Heart right ventricle (tissue), 16 donors: Measurements from ENCODE around the gene HSF2. TPM values are rescaled to one million over a fixed set of nuclear protein-coding genes. Genes with fewer than 3 reads are reported as not detected.

Experiments
- ATAC-seq, 8 donors: fragments of 200-7000 bp; cut with Tn5 transposase; one replicate each; pipeline ENCODE4 v1.9.1; 2020; ENCODE audit warnings: mild to moderate bottlenecking in 8 of 8, moderate library complexity in 8 of 8, moderate number of reproducible peaks in 1 of 8
- DNase-seq, 2 donors: peaks; one replicate each; pipeline ENCODE4 v3.0.0-alpha.2; 2020
- H3K27ac ChIP-seq, 10 donors: fragments of 200-600 bp; sonication (generic) in 2 of 10; one replicate each; pipeline versions ENCODE4 v1.5.0 to v1.8.0; 2020 to 2022; ENCODE audit warnings: mild to moderate bottlenecking in 3 of 10
- H3K27me3 ChIP-seq, 7 donors: fragments of 200-600 bp; one replicate each; pipeline ENCODE4 v1.8.0; 2021 to 2022; ENCODE audit warnings: mild to moderate bottlenecking in 2 of 7
- H3K36me3 ChIP-seq, 9 donors: fragments of 200-600 bp; sonication (generic) in 1 of 9; one replicate each; pipeline versions ENCODE4 v1.5.0 to v1.8.0; 2020 to 2022; ENCODE audit warnings: mild to moderate bottlenecking in 2 of 9
- H3K4me1 ChIP-seq, 9 donors: fragments of 200-600 bp; sonication (generic) in 1 of 9; one replicate each; pipeline versions ENCODE4 v1.5.0 to v1.8.0; 2020 to 2022; ENCODE audit warnings: mild to moderate bottlenecking in 4 of 9
- H3K4me3 ChIP-seq, 10 donors: fragments of 200-600 bp; sonication (generic) in 2 of 10; one replicate each; pipeline versions ENCODE4 v1.5.0 to v1.8.0; 2020 to 2022; ENCODE audit warnings: mild to moderate bottlenecking in 7 of 10, moderate library complexity in 2 of 10
- H3K9me3 ChIP-seq, 11 donors: fragments of 200-600 bp in 10 of 11; sonication (generic) in 2 of 11; one replicate each; pipeline versions ENCODE4 v1.5.0 to v1.8.0; 2013 to 2022; ENCODE audit warnings: mild to moderate bottlenecking in 2 of 11, control low read depth in 1 of 11, moderate library complexity in 1 of 11
- WGBS, 2 donors: extraction: QIAGEN DNeasy Blood & Tissue Kit; methylation state at CpG; one replicate each; pipeline ENCODE4 v1.1.7; 2013; ENCODE audit warnings: inconsistent platforms in 1 of 2; 5-methylcytosine and 5-hydroxymethylcytosine counted together
- intact Hi-C, 10 donors: fragments of 100-400 bp; cut with DNase I; formaldehyde crosslinking; loops; one replicate each; pipeline versions ENCODE4 v1.11.1 to v1.14.2; 2022
- polyA plus RNA-seq, 2 donors: library from polyadenylated mRNA; stranded (reverse); fragments of 200-250 nt; gene quantifications; one replicate each; pipeline ENCODE4 v1.2.3, GENCODE V29; 2013
- total RNA-seq, 10 donors: library from RNA; stranded (reverse); fragmentation: NEBNext Ultra II Directional in 3 of 10; extraction: Animal tissue kit (Norgen Biotek cat#: 25700) in 3 of 10; gene quantifications; one replicate each; pipeline versions ENCODE4 v1.2.1 to v1.2.4, GENCODE V29; 2021 to 2023
- TF ChIP-seq, protein P1 (sequence below), 9 donors: fragments of 200-600 bp; sonication (generic) in 2 of 9; IDR thresholded peaks; one replicate each; pipeline versions ENCODE4 v1.5.0 to v1.8.0; 2021 to 2022; ENCODE audit warnings: antibody characterized with exemption in 9 of 9, mild to moderate bottlenecking in 5 of 9, moderate library complexity in 1 of 9
- donor health status: Arrhythmogenic right ventricular cardiomyopathy.
- donor health status: ischemic (EF 13 %, LVEDD 7.1; RV severe dilation, severe dysfunction).
- donor health status: healthy with polysubstance abuse.
- donor health status: DM: no; HTN: yes; CAD: no.
- donor health status: DM: no; HTN: no; CAD: no.
- donor health status: ischemic (EF 25% LVEDD 6.9; RV normal size, moderate dysfunction).
- donor health status: ischemic (EF 25% LVEDD 5.7; RV mildly dilated, moderate dysfunction).
- donor health status: healthy.
- donor health status: DM: yes; HTN: yes; CAD: no.
- donor health status: Ischemic cardiomyopathy.
- donor health status: ischemic (EF 35%, LVEDD 5.7; RV mildly dilated, moderate dysfunction).
- donor health status: nonischemic (EF 11% LVEDD 7.7; RV severe dilation, severe dysfunction).
- donor health status: DM: yes; HTN: yes; CAD: no.
- donor health status: PGD.
- donor health status: ischemic (EF 29% LVEDD 5.4; RV normal size, mild dysfunction).
- donor health status: nonischemic (EF 23%, LVEDD 6.1; RV moderate dilation, normal function).

Gene HSF2
- total and polyA plus RNA-seq, 12 donors: 13.8 to 28.7 (median 23.1) TPM

DNA sequence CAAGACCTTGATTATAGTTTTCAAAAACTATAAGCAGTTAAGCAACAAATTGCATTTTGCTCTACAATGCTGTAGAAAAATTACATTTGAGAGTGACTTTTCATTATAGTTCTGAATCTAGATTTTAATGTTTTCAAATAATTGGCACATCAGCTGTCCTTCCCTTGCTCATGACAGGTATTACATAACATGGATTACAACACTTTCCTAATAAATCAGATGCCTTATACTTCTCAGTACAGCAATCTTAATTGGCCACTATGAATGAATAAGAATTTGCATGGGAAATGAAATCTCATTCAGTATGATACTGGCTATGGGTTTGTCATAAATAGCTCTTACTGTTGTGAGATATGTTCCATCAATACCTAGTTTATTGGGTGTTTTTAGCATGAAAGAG lies 29.9 kb downstream of the HSF2 start:
- ATAC-seq: no peak
- no peak for DNase-seq
- H3K9me3 ChIP-seq: no peaks in the 10 kb centered on the region
- no peaks in the 10 kb centered on the region for H3K27me3 ChIP-seq
- peaks cover 0 to 99% (median 23%) of the 10 kb centered on the region in 9 donors for H3K36me3 ChIP-seq
- TF ChIP-seq, protein P1, sequence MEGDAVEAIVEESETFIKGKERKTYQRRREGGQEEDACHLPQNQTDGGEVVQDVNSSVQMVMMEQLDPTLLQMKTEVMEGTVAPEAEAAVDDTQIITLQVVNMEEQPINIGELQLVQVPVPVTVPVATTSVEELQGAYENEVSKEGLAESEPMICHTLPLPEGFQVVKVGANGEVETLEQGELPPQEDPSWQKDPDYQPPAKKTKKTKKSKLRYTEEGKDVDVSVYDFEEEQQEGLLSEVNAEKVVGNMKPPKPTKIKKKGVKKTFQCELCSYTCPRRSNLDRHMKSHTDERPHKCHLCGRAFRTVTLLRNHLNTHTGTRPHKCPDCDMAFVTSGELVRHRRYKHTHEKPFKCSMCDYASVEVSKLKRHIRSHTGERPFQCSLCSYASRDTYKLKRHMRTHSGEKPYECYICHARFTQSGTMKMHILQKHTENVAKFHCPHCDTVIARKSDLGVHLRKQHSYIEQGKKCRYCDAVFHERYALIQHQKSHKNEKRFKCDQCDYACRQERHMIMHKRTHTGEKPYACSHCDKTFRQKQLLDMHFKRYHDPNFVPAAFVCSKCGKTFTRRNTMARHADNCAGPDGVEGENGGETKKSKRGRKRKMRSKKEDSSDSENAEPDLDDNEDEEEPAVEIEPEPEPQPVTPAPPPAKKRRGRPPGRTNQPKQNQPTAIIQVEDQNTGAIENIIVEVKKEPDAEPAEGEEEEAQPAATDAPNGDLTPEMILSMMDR (IDR thresholded peaks at IDR 0.05): no peak
- no peaks in the 10 kb centered on the region for H3K4me1 ChIP-seq
- no peak overlapping the region for H3K27ac ChIP-seq
- H3K4me3 ChIP-seq: no peak overlapping the region
- intact Hi-C loops: no loop called here

DNA sequence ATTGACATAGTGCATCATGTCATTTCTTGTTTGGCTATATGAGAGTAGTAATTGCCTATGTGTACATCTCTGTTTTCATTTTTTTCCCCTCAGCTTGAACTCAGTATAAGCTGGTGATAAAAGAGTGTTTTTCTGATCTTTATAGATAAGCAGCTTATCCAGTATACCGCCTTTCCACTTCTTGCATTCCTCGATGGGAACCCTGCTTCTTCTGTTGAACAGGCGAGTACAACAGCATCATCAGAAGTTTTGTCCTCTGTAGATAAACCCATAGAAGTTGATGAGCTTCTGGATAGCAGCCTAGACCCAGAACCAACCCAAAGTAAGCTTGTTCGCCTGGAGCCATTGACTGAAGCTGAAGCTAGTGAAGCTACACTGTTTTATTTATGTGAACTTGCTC lies 32.3 kb downstream of the HSF2 start:
- DNase-seq (no peak), ATAC-seq (peak in 1 of 8 donors; percentile 33)
- Histone ChIP-seq H3K4me3 (no peak overlapping the region), H3K36me3 (peaks cover 0 to 91% (median 15%) of the 10 kb centered on the region in 9 donors), H3K27ac (no peak overlapping the region), H3K27me3 (no peaks in the 10 kb centered on the region), H3K9me3 (no peaks in the 10 kb centered on the region), H3K4me1 (no peaks in the 10 kb centered on the region)
- TF ChIP-seq, protein P1 (IDR thresholded peaks at IDR 0.05): no peak
- intact Hi-C loops: no loop called here
- 91 to 93% methylated on average over 4 of the region's 4 CpGs for WGBS, 2 donors

DNA sequence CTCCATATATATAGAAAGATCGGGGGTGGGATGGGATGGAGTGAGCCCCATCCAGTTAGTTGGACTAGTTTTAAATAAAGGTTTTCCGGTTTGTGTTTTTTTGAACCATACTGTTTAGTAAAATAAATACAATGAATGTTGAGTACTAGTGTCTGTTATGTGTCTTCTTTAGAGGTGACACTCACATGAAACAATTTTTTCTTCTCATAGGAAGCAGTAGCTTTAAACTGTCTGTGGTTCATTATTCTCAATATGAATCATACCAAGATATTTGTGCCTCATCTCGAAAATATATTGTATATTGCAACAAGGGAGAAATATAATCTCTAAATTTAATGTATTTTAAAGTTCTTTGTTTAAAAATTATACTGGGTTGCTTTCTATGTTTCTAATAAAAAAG lies 33.4 kb downstream of the HSF2 start:
- peaks cover 0 to 91% (median 18%) of the 10 kb centered on the region in 9 donors for H3K36me3 ChIP-seq

DNA sequence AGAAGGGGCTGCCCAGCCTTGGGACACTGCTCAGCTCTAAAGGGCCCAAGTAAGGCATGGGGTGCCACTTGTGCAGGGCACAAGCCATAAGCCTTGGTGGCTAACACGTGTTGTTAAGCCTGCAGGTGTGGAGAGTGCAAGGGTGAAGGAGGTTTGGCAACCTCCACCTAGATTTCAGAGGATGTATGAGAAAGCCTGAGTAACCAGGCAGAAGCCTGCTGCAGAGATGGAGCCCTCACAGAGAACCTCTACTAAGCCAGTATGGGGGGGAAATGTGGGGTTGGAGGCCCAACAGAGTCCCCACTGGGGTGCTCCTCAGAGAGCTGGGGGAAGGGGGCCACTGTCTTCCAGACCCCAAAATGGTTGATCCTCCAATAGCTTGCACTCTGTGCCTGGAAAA lies 39.5 kb downstream of the HSF2 start:
- Histone ChIP-seq H3K4me3 (no peak overlapping the region), H3K27me3 (no peaks in the 10 kb centered on the region), H3K9me3 (peaks cover 0 to 9% (median 0%) of the 10 kb centered on the region in 11 donors), H3K36me3 (peaks cover 0 to 94% (median 30%) of the 10 kb centered on the region in 9 donors), H3K4me1 (no peaks in the 10 kb centered on the region), H3K27ac (no peak overlapping the region)
- ATAC-seq: peak in 1 of 8 donors; percentile 64
- 96 to 98% methylated on average over 1 of the region's 1 CpG for WGBS, 2 donors
- intact Hi-C loops: no loop called here
- DNase-seq: no peak
- TF ChIP-seq, protein P1 (IDR thresholded peaks at IDR 0.05): no peak

More for the DNA sequence above, 33.4 kb downstream of the HSF2 start:
- ATAC-seq (no peak), DNase-seq (no peak)
- no peaks in the 10 kb centered on the region for H3K27me3 ChIP-seq
- no peak overlapping the region for H3K4me3 ChIP-seq
- intact Hi-C loops: no loop called here
- no peaks in the 10 kb centered on the region for H3K4me1 ChIP-seq
- H3K9me3 ChIP-seq: no peaks in the 10 kb centered on the region
- 91 to 94% methylated on average over 3 of the region's 3 CpGs for WGBS, 2 donors
- TF ChIP-seq, protein P1 (IDR thresholded peaks at IDR 0.05): no peak
- no peak overlapping the region for H3K27ac ChIP-seq
